ENCODE measurements around the gene ATXN3L. TPM values are rescaled to one million over a fixed set of nuclear protein-coding genes. Genes with fewer than 3 reads are reported as not detected.
A peak's percentile ranks its signal among the peaks of the same experiment; 100 is the strongest.

ATXN3L gene
- total RNA-seq, 6 experiments from 2014 or later = not detected

GRCh38 chrX:13288671-13289070 lies 31.2 kb downstream of the ATXN3L start:
- WGBS (ENCODE audit: insufficient coverage, low coverage, low lambda C conversion rate, missing lambda C conversion rate) = 60% methylated on average over 5 of the region's 5 CpGs
- no peaks in the 10 kb centered on the region for H3K36me3 ChIP-seq

GRCh38 chrX:13287816-13288215 lies 32.0 kb downstream of the ATXN3L start:
- WGBS (ENCODE audit: insufficient coverage, low coverage, low lambda C conversion rate, missing lambda C conversion rate) = 30% methylated on average over 2 of the region's 2 CpGs
- Histone ChIP-seq H3K4me1 (no peaks in the 10 kb centered on the region), H3K9me3 (peaks cover 0 to 7% (median 0%) of the 10 kb centered on the region in 4 donors), H3K36me3 (no peaks in the 10 kb centered on the region), H3K4me3 (no peak overlapping the region), H3K27ac (no peak overlapping the region), H3K27me3 (no peaks in the 10 kb centered on the region)
- ATAC-seq = no peak
- intact Hi-C loops (cut with DNase I) = no loop called here
- TF ChIP-seq POLR2A (IDR thresholded peaks at IDR 0.05) (no peak), CTCF (IDR thresholded peaks at IDR 0.05) (no peak)
- DNase-seq = no peak

More at GRCh38 chrX:13288671-13289070, 31.2 kb downstream of the ATXN3L start:
- H3K4me3 ChIP-seq = no peak overlapping the region
- peaks cover 0 to 7% (median 0%) of the 10 kb centered on the region in 4 donors for H3K9me3 ChIP-seq
- H3K27me3 ChIP-seq = peaks cover 0 to 4% of the 10 kb centered on the region in 2 donors
- DNase-seq (no peak), ATAC-seq (no peak)
- H3K27ac ChIP-seq = no peak overlapping the region
- intact Hi-C loops (cut with DNase I) = no loop called here
- H3K4me1 ChIP-seq = no peaks in the 10 kb centered on the region
- TF ChIP-seq POLR2A (IDR thresholded peaks at IDR 0.05) = no peak
- no peak for TF ChIP-seq CTCF (IDR thresholded peaks at IDR 0.05)

- 100% methylated on average over 1 of the region's 7 CpGs for WGBS (ENCODE audit: insufficient coverage, low coverage, low lambda C conversion rate, missing lambda C conversion rate)
- DNase-seq (no peak), ATAC-seq (no peak)
- Histone ChIP-seq H3K4me3 (no peak overlapping the region), H3K4me1 (no peaks in the 10 kb centered on the region), H3K9me3 (peaks cover 0 to 7% (median 0%) of the 10 kb centered on the region in 4 donors), H3K36me3 (no peaks in the 10 kb centered on the region), H3K27me3 (no peaks in the 10 kb centered on the region), H3K27ac (no peak overlapping the region)
- intact Hi-C loops (cut with DNase I) = no loop called here
- TF ChIP-seq CTCF (IDR thresholded peaks at IDR 0.05) (no peak), POLR2A (IDR thresholded peaks at IDR 0.05) (no peak)
Measured at GRCh38 chrX:13285693-13286092, 34.2 kb downstream of the ATXN3L start.

GRCh38 chrX:13285229-13285628 lies 34.6 kb downstream of the ATXN3L start:
- no peaks in the 10 kb centered on the region for H3K4me1 ChIP-seq
- H3K4me3 ChIP-seq = no peak overlapping the region
- no peak overlapping the region for H3K27ac ChIP-seq
- 75% methylated on average over 3 of the region's 5 CpGs for WGBS (ENCODE audit: insufficient coverage, low coverage, low lambda C conversion rate, missing lambda C conversion rate)
- TF ChIP-seq POLR2A (IDR thresholded peaks at IDR 0.05) (no peak), CTCF (IDR thresholded peaks at IDR 0.05) (no peak)
- DNase-seq (no peak), ATAC-seq (peak in 1 of 4 donors; percentile 18)
- peaks cover 0 to 7% (median 0%) of the 10 kb centered on the region in 4 donors for H3K9me3 ChIP-seq
- H3K36me3 ChIP-seq = no peaks in the 10 kb centered on the region
- intact Hi-C loops (cut with DNase I) = no loop called here
- H3K27me3 ChIP-seq = no peaks in the 10 kb centered on the region

GRCh38 chrX:13284570-13284969 lies 35.3 kb downstream of the ATXN3L start:
- no peak for DNase-seq
- Histone ChIP-seq H3K27ac (no peak overlapping the region), H3K9me3 (peaks cover 0 to 7% (median 0%) of the 10 kb centered on the region in 4 donors), H3K4me3 (no peak overlapping the region), H3K36me3 (no peaks in the 10 kb centered on the region), H3K4me1 (no peaks in the 10 kb centered on the region), H3K27me3 (no peaks in the 10 kb centered on the region)
- no peak for ATAC-seq
- intact Hi-C loops (cut with DNase I) = no loop called here
- TF ChIP-seq POLR2A (IDR thresholded peaks at IDR 0.05) = no peak
- TF ChIP-seq CTCF (IDR thresholded peaks at IDR 0.05) = no peak
- 75% methylated on average over 1 of the region's 1 CpG for WGBS (ENCODE audit: insufficient coverage, low coverage, low lambda C conversion rate, missing lambda C conversion rate)

Measured in right lobe of liver (tissue), 6 donors.